GM18909 (cell line): ENCODE results near the gene TP53.

Experiments used
- ATAC-seq: cut with Tn5 transposase; IDR thresholded peaks from one replicate; pipeline ENCODE4 v1.9.1; 2021; ENCODE audit warnings: mild to moderate bottlenecking; ENCODE audit not compliant: unreplicated experiment, poor library complexity

Gene TP53

GRCh38 chr17:7707858-7708750 is 20.8 kb upstream of the TP53 start:
- no peak for ATAC-seq

GRCh38 chr17:7707446-7707845 is 20.2 kb upstream of the TP53 start:
- no peak for ATAC-seq

- no peak for ATAC-seq
Measured at GRCh38 chr17:7706631-7707354, 19.5 kb upstream of the TP53 start.

- no peak for ATAC-seq
Measured at GRCh38 chr17:7705269-7706255, 18.3 kb upstream of the TP53 start.

- no peak for ATAC-seq
Measured at GRCh38 chr17:7704601-7705268, 17.4 kb upstream of the TP53 start, which contains the start of gene EFNB3. TSS of gene EFNB3 (plus strand) at chr17:7705202. CDS start at chr17:7705599, 397 bp downstream.

GRCh38 chr17:7703584-7704479 is 16.5 kb upstream of the TP53 start:
- no peak for ATAC-seq

GRCh38 chr17:7702776-7703175 is 15.5 kb upstream of the TP53 start:
- no peak for ATAC-seq

GRCh38 chr17:7701681-7702080 is 14.4 kb upstream of the TP53 start:
- no peak for ATAC-seq

GRCh38 chr17:7700510-7700909 is 13.2 kb upstream of the TP53 start:
- no peak for ATAC-seq

GRCh38 chr17:7697828-7698588 is 10.7 kb upstream of the TP53 start:
- ATAC-seq: no peak

GRCh38 chr17:7695586-7695985 is 8.3 kb upstream of the TP53 start:
- no peak for ATAC-seq

- no peak for ATAC-seq
Measured at GRCh38 chr17:7688808-7689316, 1.6 kb upstream of the TP53 start.

GRCh38 chr17:7687908-7688807 is 868 bp upstream of the TP53 start, which contains the start of gene WRAP53:
TSS of gene WRAP53 (plus strand) at chr17:7688477. CDS start at chr17:7688649, 172 bp downstream.
- peak; percentile 74 for ATAC-seq

- ATAC-seq: peak; percentile 60
Measured at GRCh38 chr17:7686222-7687071, 843 bp downstream of the TP53 start.

GRCh38 chr17:7685533-7686221 is 1.6 kb downstream of the TP53 start:
- peak; percentile 56 for ATAC-seq
